Measurements from ENCODE around the gene OLFM4.
A peak's percentile ranks its signal among the peaks of the same experiment; 100 is the strongest.

Gene OLFM4

GRCh38 chr13:53058065-53058679, 29.6 kb downstream of the OLFM4 start (continued):
- TF ChIP-seq ZNF549 (tag by site-specific recombination; IDR thresholded peaks at IDR 0.05): no peak
- TF ChIP-seq ZNF391 (tag by site-specific recombination; IDR thresholded peaks at IDR 0.05; ENCODE audit: borderline replicate concordance, low read depth): no peak
- TF ChIP-seq OVOL3 (tag by site-specific recombination; IDR thresholded peaks at IDR 0.05): no peak
- no peak for TF ChIP-seq ZNF132 (tag by site-specific recombination; IDR thresholded peaks at IDR 0.05; ENCODE audit: borderline replicate concordance)
- no peak for TF ChIP-seq ZBTB8A (tag by site-specific recombination; IDR thresholded peaks at IDR 0.05)
- no peak for TF ChIP-seq ZNF19 (tag by site-specific recombination; IDR thresholded peaks at IDR 0.05; ENCODE audit: low read depth)

- TF ChIP-seq ZSCAN30 (tag by site-specific recombination; IDR thresholded peaks at IDR 0.05): no peak
- TF ChIP-seq KLF7 (tag by site-specific recombination; IDR thresholded peaks at IDR 0.05; ENCODE audit: borderline replicate concordance): no peak
- TF ChIP-seq ZNF114 (tag by site-specific recombination; IDR thresholded peaks at IDR 0.05): no peak
- no peak for TF ChIP-seq ZFP3 (tag by site-specific recombination; IDR thresholded peaks at IDR 0.05; ENCODE audit: low read depth)
- no peak for TF ChIP-seq ZNF23 (tag by site-specific recombination; IDR thresholded peaks at IDR 0.05; ENCODE audit: borderline replicate concordance)
- no peak for TF ChIP-seq FEZF1 (tag by site-specific recombination; IDR thresholded peaks at IDR 0.05)
- no peak for TF ChIP-seq MYNN (tag by site-specific recombination; IDR thresholded peaks at IDR 0.05; ENCODE audit: borderline replicate concordance)
- TF ChIP-seq KLF10 (tag by site-specific recombination; IDR thresholded peaks at IDR 0.05): no peak
- no peak for TF ChIP-seq ZNF571 (tag by site-specific recombination; IDR thresholded peaks at IDR 0.05)
- no peak for TF ChIP-seq ZNF24 (tag by site-specific recombination; IDR thresholded peaks at IDR 0.05)
- TF ChIP-seq ZNF473 (tag by site-specific recombination; IDR thresholded peaks at IDR 0.05): no peak
- no peak for TF ChIP-seq ZNF121 (tag by site-specific recombination; IDR thresholded peaks at IDR 0.05)
- TF ChIP-seq ZSCAN4 (tag by site-specific recombination; IDR thresholded peaks at IDR 0.05): no peak
- TF ChIP-seq ZNF157 (tag by site-specific recombination; IDR thresholded peaks at IDR 0.05): no peak
- TF ChIP-seq ZNF155 (tag by site-specific recombination; IDR thresholded peaks at IDR 0.05): no peak
- no peak for TF ChIP-seq REPIN1 (tag by site-specific recombination; IDR thresholded peaks at IDR 0.05; ENCODE audit: low read depth)
- TF ChIP-seq ZNF610 (tag by site-specific recombination; IDR thresholded peaks at IDR 0.05; ENCODE audit: borderline replicate concordance): no peak
- no peaks in the 10 kb centered on the region for H3K36me3 ChIP-seq (ENCODE audit: control insufficient read depth in 2 of 2, insufficient read depth in 1 of 2, low read length in 2 of 2)
- POLR2A ChIA-PET: no interaction called here
- H3K4me1 ChIP-seq (ENCODE audit: control insufficient read depth, insufficient read depth, low read length): peaks cover 3% of the 10 kb centered on the region; the same call in 1 of the 2 replicates
- H3K9me3 ChIP-seq (ENCODE audit: control insufficient read depth, insufficient read depth, low read depth, low read length): no peaks in the 10 kb centered on the region
- CTCF ChIA-PET: no interaction called here
- no peak overlapping the region for H3K4me3 ChIP-seq (ENCODE audit: low read depth, low read length)
- no peak overlapping the region for H3K27ac ChIP-seq (ENCODE audit: extremely low read depth, low read depth, low read length)
Observed at GRCh38 chr13:53060840-53061490, 32.4 kb downstream of the OLFM4 start.

GRCh38 chr13:53064731-53065130, 36.1 kb downstream of the OLFM4 start:
- Histone ChIP-seq H3K36me3 (ENCODE audit: control insufficient read depth in 2 of 2, insufficient read depth in 1 of 2, low read length in 2 of 2) (no peaks in the 10 kb centered on the region), H3K9me3 (ENCODE audit: control insufficient read depth, insufficient read depth, low read depth, low read length) (no peaks in the 10 kb centered on the region), H3K27ac (ENCODE audit: extremely low read depth, low read depth, low read length) (no peak overlapping the region), H3K4me3 (ENCODE audit: low read depth, low read length) (no peak overlapping the region), H3K4me1 (ENCODE audit: control insufficient read depth, insufficient read depth, low read length) (peaks cover 3% of the 10 kb centered on the region)
- POLR2A ChIA-PET: no interaction called here
- CTCF ChIA-PET: no interaction called here
- TF ChIP-seq ZBTB17 (tag by site-specific recombination; IDR thresholded peaks at IDR 0.05) (0 out of 2 replicates have a peak, but pooled peaks have one; percentile 24), PRDM6 (tag by site-specific recombination; IDR thresholded peaks at IDR 0.05) (no peak), RBAK (tag by site-specific recombination; IDR thresholded peaks at IDR 0.05) (no peak)

All from HEK293 (cell line).